ENCODE data around the gene IPO9. TPM values are rescaled to one million over a fixed set of nuclear protein-coding genes. Genes with fewer than 3 reads are reported as not detected.

IPO9 gene
- total and polyA plus RNA-seq, 2 of the 4 experiments (the other 2 are of a cell fraction) = 14.0 to 23.4 TPM

GRCh38 chr1:201786824-201787223, 42.1 kb upstream of the IPO9 start:
- H3K14ac ChIP-seq (replicated peaks; ENCODE audit: low read depth, low read length) = no peak overlapping the region
- no peak for ATAC-seq (ENCODE audit: low read depth)

More at GRCh38 chr1:201786824-201787223, 42.1 kb upstream of the IPO9 start:
- Histone ChIP-seq H3K23ac (ENCODE audit: low read depth, low read length) (no peak overlapping the region), H2AK9ac (replicated peaks; ENCODE audit: low read depth, low read length, poor library complexity) (no peak overlapping the region), H3K4me2 (ENCODE audit: low read depth, low read length) (no peak overlapping the region), H2BK15ac (ENCODE audit: low read depth, low read length) (no peak overlapping the region), H2BK120ac (ENCODE audit: low read depth, low read length) (no peak overlapping the region), H3K18ac (ENCODE audit: low read depth, low read length) (no peak overlapping the region), H2BK20ac (ENCODE audit: low read depth, low read length) (no peak overlapping the region), H3K27ac (ENCODE audit: insufficient read depth, low read length) (no peak overlapping the region), H3K79me1 (ENCODE audit: low read depth in 1 of 2, low read length in 2 of 2) (peaks cover 24 to 77% of the 10 kb centered on the region in 2 experiments), H3K36me3 (ENCODE audit: control insufficient read depth, insufficient read depth, low read length) (peaks cover 74% of the 10 kb centered on the region), H4K91ac (ENCODE audit: insufficient read depth, low read depth, low read length) (no peak overlapping the region), H2AFZ (replicated peaks; ENCODE audit: low read length, poor library complexity) (no peak overlapping the region), H3K56ac (ENCODE audit: extremely low read depth, insufficient read depth, low read length) (no peak overlapping the region), H2BK5ac (ENCODE audit: low read depth, low read length, poor library complexity, severe bottlenecking) (no peak overlapping the region), H4K20me1 (ENCODE audit: insufficient read depth, low read length) (no peaks in the 10 kb centered on the region), H2AK5ac (ENCODE audit: low read depth, low read length) (no peak overlapping the region), H3K4me3 (ENCODE audit: insufficient read depth, low read depth, low read length) (no peak overlapping the region), H4K8ac (ENCODE audit: low read depth in 2 of 2, low read length in 2 of 2) (no peak overlapping the region), H3K9ac (ENCODE audit: low read depth, low read length) (no peak overlapping the region), H3K27me3 (ENCODE audit: control insufficient read depth, insufficient read depth, low read length) (no peaks in the 10 kb centered on the region), H3K9me3 (ENCODE audit: control insufficient read depth, insufficient read depth, low read length) (no peaks in the 10 kb centered on the region), H3K4ac (ENCODE audit: low read depth, low read length) (no peak overlapping the region), H3K9me1 (ENCODE audit: insufficient read depth, low read length) (peaks cover 31% of the 10 kb centered on the region), H4K5ac (ENCODE audit: low read depth, low read length) (no peak overlapping the region), H3K4me1 (ENCODE audit: control insufficient read depth, insufficient read depth, low read length) (peaks cover 29% of the 10 kb centered on the region)
- TF ChIP-seq POLR2A (IDR thresholded peaks at IDR 0.05; ENCODE audit: low read depth, low read length) = no peak
- ChIA-PET POLR2A (ENCODE audit: unreplicated experiment) (no interaction called here), CTCF (no interaction called here)
- intact Hi-C loops (cut with micrococcal nuclease) = no loop called here
- dilution Hi-C loops (cut with HindIII; ENCODE audit: low sequenced_read_pairs, unreplicated experiment) = no loop called here
- BruUV-seq (replicated peaks) = no TSS peak
- in situ Hi-C loops (cut with MboI; ENCODE audit: low sequenced_read_pairs) = loop anchor here (5.0 kb wide), 2 partner anchors 75 to 230 kb away; no protein-coding TSS in a partner anchor
- no peak for DNase-seq
- no CpG with 5 or more reads among the region's 5 CpGs for WGBS, 2 experiments (ENCODE audit: extremely low coverage in 2 of 2, insufficient read length in 1 of 2)
